ENCODE measurements around the gene ATP8A2.

ATP8A2 gene

GRCh38 chr13:25933520-25933919 lies 561.7 kb downstream of the ATP8A2 start:
- no peak overlapping the region for H3K27ac ChIP-seq (ENCODE audit: poor library complexity, severe bottlenecking)
- no peak for ATAC-seq (ENCODE audit: low read depth)
- no peaks in the 10 kb centered on the region for H3K36me3 ChIP-seq (ENCODE audit: low read depth)
- H3K4me1 ChIP-seq (ENCODE audit: insufficient read depth, poor library complexity, severe bottlenecking) = no peaks in the 10 kb centered on the region
- no peaks in the 10 kb centered on the region for H3K9me3 ChIP-seq (ENCODE audit: severe bottlenecking)
- DNase-seq (ENCODE audit: low spot score) = no peak
- H3K4me3 ChIP-seq (ENCODE audit: severe bottlenecking) = no peak overlapping the region
- TF ChIP-seq, protein P1, sequence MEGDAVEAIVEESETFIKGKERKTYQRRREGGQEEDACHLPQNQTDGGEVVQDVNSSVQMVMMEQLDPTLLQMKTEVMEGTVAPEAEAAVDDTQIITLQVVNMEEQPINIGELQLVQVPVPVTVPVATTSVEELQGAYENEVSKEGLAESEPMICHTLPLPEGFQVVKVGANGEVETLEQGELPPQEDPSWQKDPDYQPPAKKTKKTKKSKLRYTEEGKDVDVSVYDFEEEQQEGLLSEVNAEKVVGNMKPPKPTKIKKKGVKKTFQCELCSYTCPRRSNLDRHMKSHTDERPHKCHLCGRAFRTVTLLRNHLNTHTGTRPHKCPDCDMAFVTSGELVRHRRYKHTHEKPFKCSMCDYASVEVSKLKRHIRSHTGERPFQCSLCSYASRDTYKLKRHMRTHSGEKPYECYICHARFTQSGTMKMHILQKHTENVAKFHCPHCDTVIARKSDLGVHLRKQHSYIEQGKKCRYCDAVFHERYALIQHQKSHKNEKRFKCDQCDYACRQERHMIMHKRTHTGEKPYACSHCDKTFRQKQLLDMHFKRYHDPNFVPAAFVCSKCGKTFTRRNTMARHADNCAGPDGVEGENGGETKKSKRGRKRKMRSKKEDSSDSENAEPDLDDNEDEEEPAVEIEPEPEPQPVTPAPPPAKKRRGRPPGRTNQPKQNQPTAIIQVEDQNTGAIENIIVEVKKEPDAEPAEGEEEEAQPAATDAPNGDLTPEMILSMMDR (IDR thresholded peaks at IDR 0.05; ENCODE audit: poor library complexity, severe bottlenecking) = no peak
- H3K27me3 ChIP-seq (ENCODE audit: insufficient read depth, poor library complexity, severe bottlenecking) = no peaks in the 10 kb centered on the region

DNA sequence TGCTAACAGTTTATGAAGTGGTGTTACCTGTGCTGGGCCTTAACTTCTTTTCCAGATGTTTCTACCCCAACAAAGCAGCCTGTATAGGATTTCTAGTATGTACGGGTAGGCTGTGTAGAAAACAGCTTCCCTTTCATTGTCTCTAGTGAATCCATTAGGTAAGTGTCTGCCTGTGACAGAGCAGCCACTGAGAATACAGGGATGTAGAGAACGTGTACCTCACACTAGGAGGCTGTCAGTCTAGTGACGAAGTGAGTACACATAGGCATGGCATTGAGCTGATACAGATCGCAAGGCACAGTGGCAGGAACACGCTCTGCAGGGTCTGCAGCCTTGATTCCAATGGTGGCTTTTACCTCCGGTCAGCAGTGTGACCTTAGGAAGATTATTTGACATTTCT lies 562.4 kb downstream of the ATP8A2 start:
- no peak for ATAC-seq (ENCODE audit: low read depth)

GRCh38 chr13:25939961-25940687 lies 568.4 kb downstream of the ATP8A2 start:
- no peaks in the 10 kb centered on the region for H3K27me3 ChIP-seq (ENCODE audit: insufficient read depth, poor library complexity, severe bottlenecking)
- H3K9me3 ChIP-seq (ENCODE audit: severe bottlenecking) = no peaks in the 10 kb centered on the region
- H3K27ac ChIP-seq (ENCODE audit: poor library complexity, severe bottlenecking) = no peak overlapping the region
- no peaks in the 10 kb centered on the region for H3K4me1 ChIP-seq (ENCODE audit: insufficient read depth, poor library complexity, severe bottlenecking)
- DNase-seq (ENCODE audit: low spot score) = no peak
- H3K36me3 ChIP-seq (ENCODE audit: low read depth) = no peaks in the 10 kb centered on the region
- no peak for ATAC-seq (ENCODE audit: low read depth)
- H3K4me3 ChIP-seq (ENCODE audit: severe bottlenecking) = no peak overlapping the region
- TF ChIP-seq, protein P1 (IDR thresholded peaks at IDR 0.05; ENCODE audit: poor library complexity, severe bottlenecking) = no peak

More for the DNA sequence above, 562.4 kb downstream of the ATP8A2 start:
- no peaks in the 10 kb centered on the region for H3K4me1 ChIP-seq (ENCODE audit: insufficient read depth, poor library complexity, severe bottlenecking)
- DNase-seq (ENCODE audit: low spot score) = no peak
- no peak overlapping the region for H3K27ac ChIP-seq (ENCODE audit: poor library complexity, severe bottlenecking)
- H3K27me3 ChIP-seq (ENCODE audit: insufficient read depth, poor library complexity, severe bottlenecking) = no peaks in the 10 kb centered on the region
- no peaks in the 10 kb centered on the region for H3K9me3 ChIP-seq (ENCODE audit: severe bottlenecking)
- no peaks in the 10 kb centered on the region for H3K36me3 ChIP-seq (ENCODE audit: low read depth)
- no peak overlapping the region for H3K4me3 ChIP-seq (ENCODE audit: severe bottlenecking)
- TF ChIP-seq, protein P1 (IDR thresholded peaks at IDR 0.05; ENCODE audit: poor library complexity, severe bottlenecking) = no peak

DNA sequence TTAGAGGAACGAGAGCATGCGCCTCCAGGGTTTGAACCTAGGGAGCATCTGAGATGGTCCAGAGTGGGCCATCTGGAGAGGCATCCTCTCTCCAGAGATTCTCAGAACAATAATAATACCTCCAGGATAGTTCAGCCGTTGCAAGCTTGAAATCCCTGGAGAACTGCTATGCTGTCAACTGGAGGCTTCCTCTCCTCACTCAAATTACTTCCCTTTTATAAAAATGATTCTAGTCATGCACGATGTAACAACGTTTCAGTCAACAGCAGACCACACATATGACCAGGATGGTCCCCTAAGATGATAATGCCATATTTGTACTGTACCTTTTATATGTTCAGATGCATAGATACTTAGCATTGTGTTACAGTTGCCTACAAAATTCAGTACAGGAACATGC lies 571.3 kb downstream of the ATP8A2 start:
- Histone ChIP-seq H3K4me3 (ENCODE audit: severe bottlenecking) (no peak overlapping the region), H3K4me1 (ENCODE audit: insufficient read depth, poor library complexity, severe bottlenecking) (no peaks in the 10 kb centered on the region), H3K9me3 (ENCODE audit: severe bottlenecking) (no peaks in the 10 kb centered on the region), H3K36me3 (ENCODE audit: low read depth) (no peaks in the 10 kb centered on the region), H3K27me3 (ENCODE audit: insufficient read depth, poor library complexity, severe bottlenecking) (no peaks in the 10 kb centered on the region), H3K27ac (ENCODE audit: poor library complexity, severe bottlenecking) (no peak overlapping the region)
- TF ChIP-seq, protein P1 (IDR thresholded peaks at IDR 0.05; ENCODE audit: poor library complexity, severe bottlenecking) = no peak
- DNase-seq (ENCODE audit: low spot score) (no peak), ATAC-seq (ENCODE audit: low read depth) (no peak)

GRCh38 chr13:25943658-25944057 lies 571.9 kb downstream of the ATP8A2 start:
- Histone ChIP-seq H3K4me3 (ENCODE audit: severe bottlenecking) (no peak overlapping the region), H3K27ac (ENCODE audit: poor library complexity, severe bottlenecking) (no peak overlapping the region), H3K9me3 (ENCODE audit: severe bottlenecking) (no peaks in the 10 kb centered on the region), H3K36me3 (ENCODE audit: low read depth) (no peaks in the 10 kb centered on the region), H3K27me3 (ENCODE audit: insufficient read depth, poor library complexity, severe bottlenecking) (no peaks in the 10 kb centered on the region), H3K4me1 (ENCODE audit: insufficient read depth, poor library complexity, severe bottlenecking) (no peaks in the 10 kb centered on the region)
- DNase-seq (ENCODE audit: low spot score) (no peak), ATAC-seq (ENCODE audit: low read depth) (no peak)
- TF ChIP-seq, protein P1 (IDR thresholded peaks at IDR 0.05; ENCODE audit: poor library complexity, severe bottlenecking) = no peak

All from RWPE2 (cell line).